K562 (cell line): ENCODE data around the gene PLPP1. TPM values are rescaled to one million over a fixed set of nuclear protein-coding genes. Genes with fewer than 3 reads are reported as not detected.

ENCODE experiments used
- ATAC-seq: fragments of 200-7000 bp; cut with Tn5 transposase; 3 replicates; pipeline ENCODE4 v1.9.1; 2020; ENCODE audit warnings: moderate library complexity
- BruUV-seq: library from RNA; stranded (reverse); fragments of 400-500 nt; replicated peaks from 2 replicates; lab custom pipeline; 2021; lab: Mats Ljungman, UMichigan
- CTCF ChIA-PET: fragments of 300-600 bp; formaldehyde crosslinking; extraction: SDS; loops from one replicate; lab custom pipeline; 2021; ENCODE audit warnings: low intra/inter-chr PET ratio; lab: Yijun Ruan, JAX
- POLR2A ChIA-PET: fragments of 300-600, 350-650 bp; sonication (Branson Sonifier 250); formaldehyde crosslinking; extraction: SDS; loops from one replicate; lab custom pipeline; 2021; ENCODE audit warnings: antibody characterized with exemption, inconsistent platforms; lab: Yijun Ruan, JAX
- DNase-seq, 4 experiments: peaks; one replicate each; pipeline versions ENCODE4 v3.0.0 to v3.0.0-alpha.2; 2011 to 2018; ENCODE audit warnings: low spot score in 3 of 4, mixed read lengths in 3 of 4; ENCODE audit errors: extremely low read depth in 1 of 4
- FAIRE-seq: peaks from 2 replicates; lab custom pipeline; 2011; peaks lifted over from hg19 to GRCh38; lab: Jason Lieb, UNC
- H2AFZ ChIP-seq: 2 replicates; pipeline ENCODE4 v1.6.0; 2011; ENCODE audit warnings: low read depth, low read length, control low read depth, inconsistent platforms
- H3K27ac ChIP-seq: fragments of 200-600 bp; 3 replicates; pipeline ENCODE4 v1.8.0; 2011; ENCODE audit warnings: low read depth, mild to moderate bottlenecking, control low read depth, inconsistent platforms, low read length, moderate library complexity, mixed read lengths; ENCODE audit errors: extremely low read depth
- H3K27me3 ChIP-seq, 2 experiments: fragments of 300-600 bp in 1 of 2; 2 replicates in 1 of 2; 3 replicates in 1 of 2; pipeline versions ENCODE4 v1.6.0 to v1.8.0; 2011; ENCODE audit warnings: inconsistent platforms in 2 of 2, low read length in 2 of 2, mild to moderate bottlenecking in 1 of 2, mixed read lengths in 1 of 2, moderate library complexity in 1 of 2; ENCODE audit not compliant: control insufficient read depth in 2 of 2, insufficient read depth in 2 of 2
- H3K36me3 ChIP-seq: fragments of 300-600 bp; 3 replicates; pipeline ENCODE4 v1.8.0; 2011; ENCODE audit warnings: mild to moderate bottlenecking, low read length, inconsistent platforms; ENCODE audit not compliant: control insufficient read depth, insufficient read depth
- H3K4me1 ChIP-seq, 2 experiments: fragments of 200-600 bp in 1 of 2; replicated peaks in 1 of 2; 2 replicates in 1 of 2; 3 replicates in 1 of 2; pipeline versions ENCODE4 v1.5.1 to v1.8.0; 2011; ENCODE audit warnings: inconsistent platforms in 2 of 2, low read length in 2 of 2, mild to moderate bottlenecking in 1 of 2, mixed read lengths in 1 of 2, moderate library complexity in 1 of 2; ENCODE audit not compliant: control insufficient read depth in 2 of 2, insufficient read depth in 2 of 2
- H3K4me2 ChIP-seq: 2 replicates; pipeline ENCODE4 v1.6.1; 2011; ENCODE audit warnings: low read length, control low read depth, inconsistent platforms, mixed read lengths; ENCODE audit not compliant: insufficient read depth
- H3K4me3 ChIP-seq: fragments of 200-600 bp; sonication (generic), shearing (Covaris generic); 2 replicates; pipeline ENCODE4 v1.5.1; 2016; ENCODE audit warnings: control low read depth, inconsistent platforms
- H3K79me2 ChIP-seq: fragments of 200-600 bp; 3 replicates; pipeline ENCODE4 v1.8.0; 2011; ENCODE audit warnings: low read length, inconsistent platforms; ENCODE audit not compliant: control insufficient read depth, insufficient read depth
- H3K9ac ChIP-seq, 2 experiments: 2 replicates each; pipeline versions ENCODE4 v1.6.0 to v1.6.1; 2011; ENCODE audit warnings: low read depth in 2 of 2, low read length in 2 of 2, control low read depth in 1 of 2, inconsistent platforms in 1 of 2, mild to moderate bottlenecking in 1 of 2, mixed read lengths in 1 of 2; ENCODE audit not compliant: insufficient read depth in 1 of 2
- H3K9me1 ChIP-seq: one replicate; pipeline ENCODE4 v1.6.0; 2011; ENCODE audit warnings: inconsistent platforms, mild to moderate bottlenecking, low read length, moderate library complexity; ENCODE audit not compliant: control insufficient read depth, insufficient read depth
- H3K9me3 ChIP-seq: replicated peaks from 2 replicates; pipeline ENCODE4 v1.5.1; 2011; ENCODE audit warnings: low read depth, low read length, inconsistent platforms; ENCODE audit not compliant: control insufficient read depth, insufficient read depth
- H4K20me1 ChIP-seq: replicated peaks from 2 replicates; pipeline ENCODE4 v1.6.1; 2011; ENCODE audit warnings: low read length, inconsistent platforms, mixed read lengths; ENCODE audit not compliant: control insufficient read depth, insufficient read depth
- ETS1 ChIP-seq: conservative IDR thresholded peaks from 2 replicates; pipeline ENCODE4 v1.6.1; 2011; ENCODE audit warnings: low read depth, mild to moderate bottlenecking, low read length; ENCODE audit not compliant: control insufficient read depth
- HCFC1 ChIP-seq: IDR thresholded peaks from 2 replicates; pipeline ENCODE4 v1.6.1; 2012; ENCODE audit warnings: low read depth, low read length, improper control_type of control experiment
- KDM2B ChIP-seq: fragments of 250-450 bp; sonication (Bioruptor Pico); IDR thresholded peaks from 2 replicates; pipeline ENCODE4 v1.8.0; 2021; ENCODE audit warnings: mild to moderate bottlenecking, moderate library complexity
- NKRF ChIP-seq: fragments of 450-650 bp; IDR thresholded peaks from 2 replicates; pipeline ENCODE4 v1.6.1; 2016; ENCODE audit warnings: borderline replicate concordance
- PRMT5 ChIP-seq: sonication (generic); formaldehyde crosslinking; IDR thresholded peaks from 2 replicates; pipeline ENCODE4 v1.5.0; 2020; ENCODE audit warnings: missing genetic modification reagents
- RB1 ChIP-seq: fragments of 450-650 bp; IDR thresholded peaks from 2 replicates; pipeline ENCODE4 v1.6.1; 2017; ENCODE audit warnings: low read depth, mild to moderate bottlenecking
- RBM34 ChIP-seq: fragments of 200-400 bp; formaldehyde crosslinking; IDR thresholded peaks from 2 replicates; pipeline ENCODE4 v1.6.1; 2018; ENCODE audit warnings: low read length, borderline replicate concordance; ENCODE audit not compliant: insufficient read depth
- SAFB2 ChIP-seq: fragments of 200-400 bp; formaldehyde crosslinking; IDR thresholded peaks from 2 replicates; pipeline ENCODE4 v1.6.1; 2018; ENCODE audit warnings: borderline replicate concordance, low read length, low read depth, moderate library complexity; ENCODE audit not compliant: severe bottlenecking
- SMAD4 ChIP-seq: fragments of 250-450 bp; sonication (Bioruptor Pico); conservative IDR thresholded peaks from 2 replicates; pipeline ENCODE4 v1.8.0; 2021; ENCODE audit warnings: inconsistent platforms, mild to moderate bottlenecking, moderate library complexity
- SRSF7 ChIP-seq: fragments of 200-400 bp; formaldehyde crosslinking; optimal IDR thresholded peaks from 2 replicates; pipeline ENCODE3; 2017; ENCODE audit warnings: mild to moderate bottlenecking, low read depth, low read length
- THRB ChIP-seq: fragments of 450-650 bp; formaldehyde crosslinking; conservative IDR thresholded peaks from 2 replicates; pipeline ENCODE4 v1.4.0; 2022; ENCODE audit warnings: mild to moderate bottlenecking, missing genetic modification characterization
- VEZF1 ChIP-seq: fragments of 200-800 bp; sonication (Bioruptor generic); IDR thresholded peaks from 2 replicates; pipeline ENCODE4 v1.6.1; 2017; ENCODE audit warnings: missing genetic modification characterization, missing compliant biosample characterization
- ZC3H11A ChIP-seq: IDR thresholded peaks from 2 replicates; pipeline ENCODE4 v1.6.1; 2012; ENCODE audit warnings: low read depth, low read length, improper control_type of control experiment
- ZFP36 ChIP-seq: fragments of 150-350 bp; IDR thresholded peaks from 2 replicates; pipeline ENCODE4 v1.6.1; 2018; ENCODE audit warnings: low read length, low read depth; ENCODE audit not compliant: partially characterized antibody
- ZNF445 ChIP-seq: fragments of 250-450 bp; sonication (Bioruptor Pico); IDR thresholded peaks from 2 replicates; pipeline ENCODE4 v1.4.0; 2020; ENCODE audit warnings: low read depth, mild to moderate bottlenecking, moderate library complexity
- ZNF507 ChIP-seq: conservative IDR thresholded peaks from 2 replicates; pipeline ENCODE4 v1.6.1; 2017; ENCODE audit warnings: missing genetic modification characterization, missing compliant biosample characterization
- WGBS: fragments of 100-300 bp; shearing (Covaris generic); methylation state at CpG from one replicate; pipeline ENCODE4 v1.1.6; 2016; ENCODE audit warnings: low coverage, mixed read lengths; ENCODE audit not compliant: insufficient coverage; ENCODE audit errors: missing lambda C conversion rate; 5-methylcytosine and 5-hydroxymethylcytosine counted together
- in situ Hi-C: fragments of 300-500 bp; cut with MboI; formaldehyde crosslinking; loops from 4 replicates; pipeline ENCODE4 v1.15.0; 2018; ENCODE audit warnings: inconsistent platforms, mixed read lengths
- intact Hi-C: fragments of 100-400 bp; cut with micrococcal nuclease; formaldehyde crosslinking; loops from 2 replicates; pipeline ENCODE4 v1.14.2; 2022
- polyA plus RNA-seq, 8 experiments: library from polyadenylated mRNA; depleted of rRNA in 4 of 8; stranded (reverse) in 5 of 8; unstranded in 3 of 8; fragments of >200 nt; fragmentation: Nextera tagmentation in 2 of 8; fragmentation: Illumina TruSeq in 1 of 8; extraction: Ambion mirVana in 2 of 8; extraction: Trizol in 1 of 8; gene quantifications; 2 replicates each; pipeline versions ENCODE4 v1.2.1 to v1.2.3, GENCODE V29; 2011 to 2014; ENCODE audit warnings: inconsistent platforms in 1 of 8, missing spikeins in 1 of 8
- total RNA-seq, 7 experiments: library from RNA; depleted of rRNA in 6 of 7; stranded (reverse); fragments of >200 nt in 6 of 7; fragmentation: Illumina TruSeq in 2 of 7; extraction: Trizol in 2 of 7; gene quantifications; 2 replicates each; pipeline versions ENCODE4 v1.2.1 to v1.2.3, GENCODE V29; 2011 to 2021; ENCODE audit warnings: low replicate concordance in 1 of 7

Gene PLPP1
- total and polyA plus RNA-seq, 9 of the 15 experiments (the other 6 are each of a cell fraction or from before 2014, with no cell fraction given), result 0.04 to 0.24 (median 0.04) TPM; not detected in 6

GRCh38 chr5:55540525-55540924 lies 5.8 kb upstream of the PLPP1 start (continued):
- no peak for TF ChIP-seq VEZF1 (CRISPR knock-in tag)

GRCh38 chr5:55540024-55540423 lies 5.3 kb upstream of the PLPP1 start:
- H4K20me1 ChIP-seq, result 0 out of 2 replicates have a peak, but pooled peaks cover 3% of the 10 kb centered on the region
- in situ Hi-C loops (no loop called here), intact Hi-C loops (no loop called here)
- ChIA-PET CTCF (no interaction called here), POLR2A (interaction anchor here (0.6 kb wide), 1 partner anchor 27 kb away, joined by 3 read pairs; no protein-coding TSS in a partner anchor)
- no peak overlapping the region for H3K4me3 ChIP-seq
- no TSS peak for BruUV-seq
- peaks cover 3 to 4% of the 10 kb centered on the region in 2 experiments; a peak in 2 of 5 replicates for H3K27me3 ChIP-seq
- peaks cover 0 to 3% of the 10 kb centered on the region in 2 experiments; a peak in 3 of 5 replicates for H3K4me1 ChIP-seq
- DNase-seq (no peak), ATAC-seq (no peak), FAIRE-seq (no peak)
- 0% methylated on average over 1 of the region's 1 CpG for WGBS
- H2AFZ ChIP-seq, result no peak overlapping the region
- no peaks in the 10 kb centered on the region for H3K9me3 ChIP-seq
- H3K27ac ChIP-seq, result no peak overlapping the region
- no peak overlapping the region for H3K4me2 ChIP-seq
- H3K9me1 ChIP-seq, result no peaks in the 10 kb centered on the region
- H3K9ac ChIP-seq, result no peak overlapping the region
- H3K79me2 ChIP-seq, result no peaks in the 10 kb centered on the region
- no peaks in the 10 kb centered on the region for H3K36me3 ChIP-seq
- no peak for TF ChIP-seq HCFC1
- no peak for TF ChIP-seq ZFP36
- no peak for TF ChIP-seq RBM34
- TF ChIP-seq THRB (CRISPR knock-in tag), result no peak
- no peak for TF ChIP-seq KDM2B (CRISPR knock-in tag)
- no peak for TF ChIP-seq NKRF
- no peak for TF ChIP-seq ZNF445 (CRISPR knock-in tag)
- TF ChIP-seq SMAD4 (CRISPR knock-in tag), result no peak
- TF ChIP-seq RB1, result no peak
- no peak for TF ChIP-seq ZNF507 (tag)
- TF ChIP-seq ZC3H11A, result no peak
- TF ChIP-seq SAFB2, result no peak
- TF ChIP-seq PRMT5 (CRISPR knock-in tag), result no peak
- no peak for TF ChIP-seq SRSF7
- TF ChIP-seq ETS1, result no peak
